ENCODE measurements around the gene PILRA.

Gene PILRA

DNA sequence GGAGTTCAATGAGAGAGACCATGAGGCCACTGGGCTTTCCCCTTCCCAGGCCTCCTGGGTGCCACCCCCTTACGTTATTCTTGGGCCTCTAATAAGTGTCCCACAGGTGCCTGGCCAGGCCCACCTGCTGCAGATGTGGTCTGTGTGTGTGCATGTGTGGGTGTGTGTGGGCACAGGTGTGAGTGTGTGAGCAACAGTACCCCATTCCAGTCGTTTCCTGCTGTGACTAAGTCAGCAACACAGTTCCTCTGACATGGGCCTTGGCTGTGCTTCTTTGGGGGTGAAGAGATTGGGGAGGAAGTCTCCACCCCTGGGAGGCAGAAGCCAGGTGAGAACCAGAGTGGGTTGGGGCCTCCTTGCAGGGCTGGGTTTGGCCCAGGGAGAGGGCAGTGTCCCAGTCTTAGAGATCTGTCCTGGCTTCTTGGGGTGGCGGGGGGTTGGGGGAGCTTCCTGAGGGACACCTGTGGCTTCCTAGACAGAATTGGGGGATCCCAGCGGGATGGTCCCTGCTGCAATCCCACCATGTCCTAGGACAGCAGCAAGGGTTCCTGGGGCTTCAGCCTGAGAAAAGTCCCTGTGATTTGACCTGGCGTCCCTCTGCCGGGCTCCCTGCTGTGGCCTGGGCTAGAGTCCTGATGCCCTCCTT lies 19.5 kb upstream of the PILRA start:
- in situ Hi-C loops (cut with MboI; ENCODE audit: low sequenced_read_pairs, unreplicated experiment): no loop called here

DNA sequence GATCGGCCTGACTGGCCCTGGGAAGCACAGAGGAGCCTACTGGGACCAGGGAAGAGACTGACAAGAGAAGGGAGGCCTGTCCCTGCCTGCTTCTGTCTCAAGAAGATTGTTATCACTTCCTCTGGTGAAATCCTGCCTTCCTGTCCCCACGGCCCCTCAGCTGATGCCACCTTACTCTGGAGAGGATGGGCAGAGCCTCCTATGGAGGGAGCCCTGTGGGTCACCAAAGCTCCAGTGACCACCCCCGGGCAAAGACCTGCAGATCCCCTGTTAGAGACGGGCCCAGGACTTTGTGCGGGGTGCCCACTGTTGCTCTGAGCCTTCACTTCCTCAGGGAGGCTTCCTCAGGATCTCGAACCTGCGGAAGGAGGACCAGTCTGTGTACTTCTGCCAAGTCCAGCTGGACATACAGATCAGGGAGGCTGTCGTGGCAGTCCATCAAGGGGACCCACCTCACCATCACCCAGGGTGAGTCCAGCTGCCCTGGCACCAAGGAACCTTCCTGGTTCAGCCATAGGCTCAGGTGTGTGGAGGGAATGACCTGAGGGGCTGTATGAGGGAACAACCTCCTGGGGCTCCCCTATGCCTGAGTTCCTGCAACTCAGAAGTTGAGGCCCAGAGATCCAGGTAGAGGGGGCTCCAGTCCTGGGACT lies 16.7 kb upstream of the PILRA start:
- in situ Hi-C loops (cut with MboI; ENCODE audit: low sequenced_read_pairs, unreplicated experiment): no loop called here
- no peak for DNase-seq (ENCODE audit: low spot score)

More for the DNA sequence above, 19.5 kb upstream of the PILRA start:
- TF ChIP-seq, protein P1, sequence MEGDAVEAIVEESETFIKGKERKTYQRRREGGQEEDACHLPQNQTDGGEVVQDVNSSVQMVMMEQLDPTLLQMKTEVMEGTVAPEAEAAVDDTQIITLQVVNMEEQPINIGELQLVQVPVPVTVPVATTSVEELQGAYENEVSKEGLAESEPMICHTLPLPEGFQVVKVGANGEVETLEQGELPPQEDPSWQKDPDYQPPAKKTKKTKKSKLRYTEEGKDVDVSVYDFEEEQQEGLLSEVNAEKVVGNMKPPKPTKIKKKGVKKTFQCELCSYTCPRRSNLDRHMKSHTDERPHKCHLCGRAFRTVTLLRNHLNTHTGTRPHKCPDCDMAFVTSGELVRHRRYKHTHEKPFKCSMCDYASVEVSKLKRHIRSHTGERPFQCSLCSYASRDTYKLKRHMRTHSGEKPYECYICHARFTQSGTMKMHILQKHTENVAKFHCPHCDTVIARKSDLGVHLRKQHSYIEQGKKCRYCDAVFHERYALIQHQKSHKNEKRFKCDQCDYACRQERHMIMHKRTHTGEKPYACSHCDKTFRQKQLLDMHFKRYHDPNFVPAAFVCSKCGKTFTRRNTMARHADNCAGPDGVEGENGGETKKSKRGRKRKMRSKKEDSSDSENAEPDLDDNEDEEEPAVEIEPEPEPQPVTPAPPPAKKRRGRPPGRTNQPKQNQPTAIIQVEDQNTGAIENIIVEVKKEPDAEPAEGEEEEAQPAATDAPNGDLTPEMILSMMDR (IDR thresholded peaks at IDR 0.05; ENCODE audit: borderline replicate concordance, control extremely low read depth, extremely low read depth, insufficient read depth, missing control alignments): no peak
- no peak for DNase-seq (ENCODE audit: low spot score)

DNA sequence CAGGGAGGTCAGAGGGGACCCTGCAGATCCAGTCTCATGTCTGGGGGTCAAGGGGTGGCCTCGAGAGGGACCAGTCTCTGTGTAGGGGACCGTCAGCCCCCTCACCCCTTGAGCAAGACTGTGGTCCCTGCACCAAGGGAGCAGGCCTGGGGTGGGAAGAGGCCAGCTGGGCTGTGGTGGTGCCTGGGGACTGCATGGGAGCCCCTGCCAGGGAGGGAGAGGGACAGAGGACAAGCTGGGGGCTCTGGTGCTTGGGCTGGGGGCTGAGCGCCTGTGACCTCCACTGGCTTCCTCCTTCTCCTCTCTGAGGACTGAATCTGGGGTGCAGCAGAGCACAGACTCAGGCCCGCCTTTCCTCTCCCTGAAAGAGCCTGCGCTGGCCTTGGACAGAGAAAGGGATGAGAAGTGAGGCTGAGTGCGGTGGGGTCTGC lies 16.1 kb upstream of the PILRA start:
- in situ Hi-C loops (cut with MboI; ENCODE audit: low sequenced_read_pairs, unreplicated experiment): no loop called here
- DNase-seq (ENCODE audit: low spot score): no peak
- TF ChIP-seq, protein P1 (IDR thresholded peaks at IDR 0.05; ENCODE audit: borderline replicate concordance, control extremely low read depth, extremely low read depth, insufficient read depth, missing control alignments): no peak

More for the DNA sequence above, 16.7 kb upstream of the PILRA start:
- TF ChIP-seq, protein P1 (IDR thresholded peaks at IDR 0.05; ENCODE audit: borderline replicate concordance, control extremely low read depth, extremely low read depth, insufficient read depth, missing control alignments): no peak

DNA sequence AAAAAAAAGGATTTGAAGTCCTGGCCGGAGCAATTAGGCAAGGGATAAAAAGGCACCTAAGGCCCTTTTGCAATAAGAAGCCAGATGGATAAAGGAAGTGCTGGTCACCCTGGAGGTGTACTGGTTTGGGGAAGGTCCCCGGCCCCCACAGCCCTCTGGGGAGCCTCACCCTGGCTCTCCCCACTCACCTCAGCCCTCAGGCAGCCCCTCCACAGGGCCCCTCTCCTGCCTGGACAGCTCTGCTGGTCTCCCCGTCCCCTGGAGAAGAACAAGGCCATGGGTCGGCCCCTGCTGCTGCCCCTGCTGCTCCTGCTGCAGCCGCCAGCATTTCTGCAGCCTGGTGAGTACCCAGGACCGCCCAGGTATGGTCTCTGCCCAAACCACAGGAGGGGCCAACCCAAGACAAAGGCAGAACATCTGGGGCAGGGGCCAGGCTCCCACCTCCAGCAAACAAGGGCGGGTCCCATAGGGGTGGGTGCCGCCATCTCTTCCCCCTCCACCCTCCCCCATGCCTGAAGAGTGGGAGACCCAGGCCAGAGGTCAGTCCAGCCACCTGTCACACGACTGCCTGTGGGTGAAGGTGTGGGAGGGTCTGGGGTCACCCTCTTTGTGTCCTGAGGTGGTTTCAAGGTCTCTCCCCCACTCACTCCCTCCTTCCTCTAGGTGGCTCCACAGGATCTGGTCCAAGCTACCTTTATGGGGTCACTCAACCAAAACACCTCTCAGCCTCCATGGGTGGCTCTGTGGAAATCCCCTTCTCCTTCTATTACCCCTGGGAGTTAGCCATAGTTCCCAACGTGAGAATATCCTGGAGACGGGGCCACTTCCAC lies 15.0 kb upstream of the PILRA start, which contains the start of gene PILRB:
PILRB (plus strand) TSS at position 91 of the 830 bp plus-strand sequence; CDS start at position 277, 186 bp downstream.
- TF ChIP-seq, protein P1 (IDR thresholded peaks at IDR 0.05; ENCODE audit: borderline replicate concordance, control extremely low read depth, extremely low read depth, insufficient read depth, missing control alignments): peak; percentile 38
- no peak for DNase-seq (ENCODE audit: low spot score)
- in situ Hi-C loops (cut with MboI; ENCODE audit: low sequenced_read_pairs, unreplicated experiment): no loop called here

DNA sequence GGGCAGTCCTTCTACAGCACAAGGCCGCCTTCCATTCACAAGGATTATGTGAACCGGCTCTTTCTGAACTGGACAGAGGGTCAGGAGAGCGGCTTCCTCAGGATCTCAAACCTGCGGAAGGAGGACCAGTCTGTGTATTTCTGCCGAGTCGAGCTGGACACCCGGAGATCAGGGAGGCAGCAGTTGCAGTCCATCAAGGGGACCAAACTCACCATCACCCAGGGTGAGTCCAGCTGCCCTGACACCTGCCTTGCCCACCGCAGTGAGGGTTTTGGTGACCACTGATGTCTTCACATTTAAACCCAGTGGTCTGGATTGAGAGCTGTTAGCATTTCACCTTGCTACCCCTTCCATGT lies 14.5 kb upstream of the PILRA start:
- in situ Hi-C loops (cut with MboI; ENCODE audit: low sequenced_read_pairs, unreplicated experiment): no loop called here

More for the DNA sequence above, 14.5 kb upstream of the PILRA start:
- no peak for DNase-seq (ENCODE audit: low spot score)
- TF ChIP-seq, protein P1 (IDR thresholded peaks at IDR 0.05; ENCODE audit: borderline replicate concordance, control extremely low read depth, extremely low read depth, insufficient read depth, missing control alignments): no peak
